A549 (cell line): ENCODE measurements around the gene LSP1. TPM values are rescaled to one million over a fixed set of nuclear protein-coding genes. Genes with fewer than 3 reads are reported as not detected.
A peak's percentile ranks its signal among the peaks of the same experiment; 100 is the strongest.

Experiments
- ATAC-seq, 2 experiments: fragments of 200-7000 bp in 1 of 2; fragments of >200 bp in 1 of 2; cut with Nextera tagmentation in 1 of 2; cut with Tn5 transposase in 1 of 2; 3 replicates each; pipeline versions ENCODE4 v1.8.0 to v1.9.1; 2018 to 2020; ENCODE audit warnings: mild to moderate bottlenecking in 1 of 2, moderate library complexity in 1 of 2
- CTCF ChIA-PET: fragments of 300-600 bp; sonication (Branson Sonifier 250); formaldehyde crosslinking; extraction: SDS; loops from one replicate; lab custom pipeline; 2021; ENCODE audit warnings: antibody characterized with exemption, inconsistent platforms; lab: Yijun Ruan, JAX
- POLR2A ChIA-PET: fragments of 350-600 bp; formaldehyde crosslinking; extraction: SDS; loops from one replicate; lab custom pipeline; 2021; ENCODE audit warnings: antibody characterized with exemption, inconsistent platforms; lab: Yijun Ruan, JAX
- DNase-seq, 2 experiments: peaks; one replicate each; pipeline versions ENCODE4 v3.0.0 to v3.0.0-alpha.2; 2011 to 2016; ENCODE audit warnings: low read depth in 1 of 2, low spot score in 1 of 2
- FAIRE-seq: peaks from 2 replicates; lab custom pipeline; 2011; peaks lifted over from hg19 to GRCh38; lab: Jason Lieb, UNC
- H3K27ac ChIP-seq, 2 experiments: fragments of >200 bp; sonication (Bioruptor Twin); formaldehyde crosslinking; 3 replicates each; pipeline ENCODE4 v1.5.1; 2016 to 2017
- H3K4me1 ChIP-seq: fragments of >200 bp; sonication (Bioruptor Twin); formaldehyde crosslinking; 3 replicates; pipeline ENCODE4 v1.6.1; 2016
- H3K4me2 ChIP-seq: fragments of >200 bp; sonication (Bioruptor Twin); formaldehyde crosslinking; 3 replicates; pipeline ENCODE4 v1.6.1; 2016
- H3K4me3 ChIP-seq: fragments of >200 bp; sonication (Bioruptor Twin); formaldehyde crosslinking; 3 replicates; pipeline ENCODE4 v1.5.1; 2016
- H3K9me3 ChIP-seq: fragments of >200 bp; sonication (Bioruptor Twin); formaldehyde crosslinking; 3 replicates; pipeline ENCODE4 v1.6.1; 2016
- ATOH8 ChIP-seq: fragments of 250-450 bp; sonication (Bioruptor Pico); IDR thresholded peaks from 2 replicates; pipeline ENCODE4 v1.5.0; 2020; ENCODE audit warnings: low read depth, mild to moderate bottlenecking, moderate library complexity
- CBX2 ChIP-seq: fragments of 200-600 bp; sonication (generic); IDR thresholded peaks from 2 replicates; pipeline ENCODE4 v1.6.1; 2016; ENCODE audit warnings: low read depth, mild to moderate bottlenecking, borderline replicate concordance
- CHD4 ChIP-seq: fragments of 200-600 bp; sonication (generic); IDR thresholded peaks from 2 replicates; pipeline ENCODE4 v1.6.1; 2016; ENCODE audit warnings: antibody characterized with exemption, mild to moderate bottlenecking, borderline replicate concordance
- EHF ChIP-seq: fragments of 250-450 bp; sonication (Bioruptor Pico); IDR thresholded peaks from 2 replicates; pipeline ENCODE4 v1.5.0; 2020; ENCODE audit warnings: mild to moderate bottlenecking
- ELK1 ChIP-seq: fragments of 150-350 bp; IDR thresholded peaks from 2 replicates; pipeline ENCODE4 v1.6.1; 2014; ENCODE audit warnings: low read depth, mild to moderate bottlenecking, low read length
- FOSL2 ChIP-seq, 2 experiments: fragments of 450-650 bp in 1 of 2; fragments of >200 bp in 1 of 2; sonication (Bioruptor Twin) in 1 of 2; formaldehyde crosslinking; IDR thresholded peaks; 2 replicates each; pipeline versions ENCODE4 v1.5.0 to v1.6.1; 2016 to 2020; ENCODE audit warnings: mild to moderate bottlenecking in 1 of 2, moderate library complexity in 1 of 2
- FOXS1 ChIP-seq: fragments of 250-450 bp; sonication (Bioruptor Pico); IDR thresholded peaks from 2 replicates; pipeline ENCODE4 v1.5.0; 2020; ENCODE audit warnings: mild to moderate bottlenecking, moderate library complexity
- HES2 ChIP-seq: fragments of >200 bp; sonication (Bioruptor Twin); formaldehyde crosslinking; IDR thresholded peaks from 2 replicates; pipeline ENCODE4 v1.6.1; 2016
- HOXB5 ChIP-seq: fragments of 250-450 bp; sonication (Bioruptor Pico); IDR thresholded peaks from 2 replicates; pipeline ENCODE4 v1.5.0; 2020; ENCODE audit warnings: mild to moderate bottlenecking, moderate library complexity
- JUN ChIP-seq, 2 experiments: fragments of >200 bp; sonication (Bioruptor Twin); formaldehyde crosslinking; IDR thresholded peaks; 2 replicates in 1 of 2; 3 replicates in 1 of 2; pipeline ENCODE4 v1.6.1; 2016 to 2017
- JUNB ChIP-seq: fragments of >200 bp; sonication (Bioruptor Twin); formaldehyde crosslinking; IDR thresholded peaks from 2 replicates; pipeline ENCODE4 v1.6.1; 2016
- KDM5A ChIP-seq: fragments of 200-600 bp; sonication (generic); IDR thresholded peaks from 2 replicates; pipeline ENCODE4 v1.6.1; 2016; ENCODE audit warnings: antibody characterized with exemption, mild to moderate bottlenecking
- MAFK ChIP-seq: fragments of 450-650 bp; IDR thresholded peaks from 2 replicates; pipeline ENCODE4 v1.6.1; 2014; ENCODE audit not compliant: partially characterized antibody
- NFE2L2 ChIP-seq: fragments of 150-350 bp; conservative IDR thresholded peaks from 2 replicates; pipeline ENCODE4 v1.6.1; 2014; ENCODE audit warnings: low read length
- PBX3 ChIP-seq: IDR thresholded peaks from 2 replicates; pipeline ENCODE4 v1.6.1; 2012
- POLR2A ChIP-seq: IDR thresholded peaks from 2 replicates; pipeline ENCODE4 v1.6.1; 2012; ENCODE audit warnings: mild to moderate bottlenecking, low read length
- RAD21 ChIP-seq, 2 experiments: fragments of >200 bp in 1 of 2; sonication (Bioruptor Twin) in 1 of 2; formaldehyde crosslinking in 1 of 2; IDR thresholded peaks in 1 of 2; conservative IDR thresholded peaks in 1 of 2; 2 replicates in 1 of 2; 3 replicates in 1 of 2; pipeline ENCODE4 v1.6.1; 2012 to 2018; ENCODE audit warnings: inconsistent platforms in 1 of 2
- RARB ChIP-seq: fragments of 250-450 bp; sonication (Bioruptor Pico); IDR thresholded peaks from 2 replicates; pipeline ENCODE4 v1.8.0; 2021; ENCODE audit warnings: mild to moderate bottlenecking, moderate library complexity
- RCOR1 ChIP-seq: fragments of 150-350 bp; IDR thresholded peaks from 2 replicates; pipeline ENCODE4 v1.6.1; 2014; ENCODE audit warnings: antibody characterized with exemption, low read length, low read depth
- TFCP2L1 ChIP-seq: fragments of 250-450 bp; sonication (Bioruptor Pico); IDR thresholded peaks from 2 replicates; pipeline ENCODE4 v1.5.0; 2021; ENCODE audit warnings: mild to moderate bottlenecking
- ZC3H11A ChIP-seq: fragments of 450-650 bp; IDR thresholded peaks from 2 replicates; pipeline ENCODE4 v1.6.1; 2014; ENCODE audit warnings: antibody characterized with exemption, mild to moderate bottlenecking
- ZNF302 ChIP-seq: fragments of 250-450 bp; sonication (Bioruptor Pico); IDR thresholded peaks from 2 replicates; pipeline ENCODE4 v1.9.0; 2021; ENCODE audit warnings: inconsistent platforms, mild to moderate bottlenecking, moderate library complexity
- WGBS: methylation state at CpG from one replicate; pipeline ENCODE4 v1.1.6; 2017; ENCODE audit errors: missing lambda C conversion rate; 5-methylcytosine and 5-hydroxymethylcytosine counted together
- polyA plus RNA-seq, 4 experiments: library from polyadenylated mRNA; depleted of rRNA in 3 of 4; stranded (reverse); fragments of >200 nt; fragmentation: RNase III in 1 of 4; extraction: RNeasy Plus Mini Kit Qiagen cat#74134 plus additional on column Dnase treatment in 1 of 4; gene quantifications; 2 replicates in 3 of 4; 3 replicates in 1 of 4; pipeline ENCODE4 v1.2.3, GENCODE V29; 2011 to 2017

LSP1 gene
- polyA plus RNA-seq, 2 of the 4 experiments (the other 2 are of a cell fraction) = 0.67 to 3.5 TPM

GRCh38 chr11:1923201-1923956, 70.5 kb downstream of the LSP1 start:
- Histone ChIP-seq H3K4me3 (no peak overlapping the region), H3K4me2 (no peak overlapping the region), H3K4me1 (no peaks in the 10 kb centered on the region), H3K27ac (no peak overlapping the region)
- 73% methylated on average over 20 of the region's 22 CpGs for WGBS
- CTCF ChIA-PET = interaction anchor here (1.4 to 6.3 kb wide), 7 partner anchors 10 to 233 kb away, joined by 3 to 65 read pairs (median 15); no protein-coding TSS in a partner anchor
- DNase-seq (no peak), ATAC-seq (no peak)
- POLR2A ChIA-PET = no interaction called here
- TF ChIP-seq JUN (IDR thresholded peaks at IDR 0.05) (no peak), CBX2 (no peak), FOSL2 (IDR thresholded peaks at IDR 0.05) (no peak), FOSL2 (CRISPR knock-in tag; IDR thresholded peaks at IDR 0.05) (peak; percentile 35; the same call in 1 of the 2 replicates)
- TF ChIP-seq, all 56 proteins: peak for 1
- no peaks in the 10 kb centered on the region for H3K9me3 ChIP-seq
- no peak for FAIRE-seq

GRCh38 chr11:1924181-1924580, 71.3 kb downstream of the LSP1 start:
- DNase-seq = no peak
- no peaks in the 10 kb centered on the region for H3K9me3 ChIP-seq
- no peak for ATAC-seq
- TF ChIP-seq TFCP2L1 (CRISPR knock-in tag) (no peak), RAD21 (conservative IDR thresholded peaks at IDR 0.05 in 1 of 2, IDR thresholded peaks at IDR 0.05 in 1 of 2) (no peak), KDM5A (no peak), FOSL2 (IDR thresholded peaks at IDR 0.05) (no peak), FOSL2 (CRISPR knock-in tag; IDR thresholded peaks at IDR 0.05) (no peak), MAFK (no peak), POLR2A (no peak), JUNB (no peak), ELK1 (no peak), ZNF302 (CRISPR knock-in tag) (no peak), EHF (CRISPR knock-in tag) (no peak), ATOH8 (CRISPR knock-in tag) (no peak)
- TF ChIP-seq, all 56 proteins: peak for 0
- FAIRE-seq = no peak
- Histone ChIP-seq H3K4me2 (no peak overlapping the region), H3K27ac (no peak overlapping the region), H3K4me1 (no peaks in the 10 kb centered on the region), H3K4me3 (no peak overlapping the region)
- ChIA-PET POLR2A (no interaction called here), CTCF (no interaction called here)
- WGBS = 83% methylated on average over 14 of the region's 17 CpGs

GRCh38 chr11:1924646-1925372, 71.9 kb downstream of the LSP1 start:
- TF ChIP-seq POLR2A = no peak
- TF ChIP-seq RCOR1 = no peak
- no peak for TF ChIP-seq TFCP2L1 (CRISPR knock-in tag)
- TF ChIP-seq RARB (CRISPR knock-in tag) = no peak
- no peak for TF ChIP-seq NFE2L2
- TF ChIP-seq FOSL2 (IDR thresholded peaks at IDR 0.05) = no peak
- no peak for TF ChIP-seq FOSL2 (CRISPR knock-in tag; IDR thresholded peaks at IDR 0.05)
- TF ChIP-seq JUNB = no peak
- TF ChIP-seq PBX3 = no peak
- TF ChIP-seq MAFK = no peak
- TF ChIP-seq ZC3H11A = no peak
- no peak for TF ChIP-seq CHD4
- no peak for TF ChIP-seq ZNF302 (CRISPR knock-in tag)
- TF ChIP-seq EHF (CRISPR knock-in tag) = no peak
- TF ChIP-seq FOXS1 (CRISPR knock-in tag) = no peak
- no peak for TF ChIP-seq HES2
- no peak for TF ChIP-seq HOXB5
- ATAC-seq (no peak), DNase-seq (no peak), FAIRE-seq (no peak)
- ChIA-PET CTCF (interaction anchor here (1.1 kb wide), 1 partner anchor 42 kb away, joined by 3 read pairs; no protein-coding TSS in a partner anchor), POLR2A (no interaction called here)
- Histone ChIP-seq H3K4me2 (no peak overlapping the region), H3K9me3 (no peaks in the 10 kb centered on the region), H3K27ac (no peak overlapping the region), H3K4me3 (no peak overlapping the region), H3K4me1 (no peaks in the 10 kb centered on the region)
- 68% methylated on average over 14 of the region's 21 CpGs for WGBS
